ENCODE data around the gene ABHD8. TPM values are rescaled to one million over a fixed set of nuclear protein-coding genes. Genes with fewer than 3 reads are reported as not detected.
A peak's percentile ranks its signal among the peaks of the same experiment; 100 is the strongest.

The ABHD8 gene
- total RNA-seq, 1 donor = 4.9 TPM

GRCh38 chr19:17259118-17259780 is 44.0 kb downstream of the ABHD8 start:
- H3K27me3 ChIP-seq (ENCODE audit: insufficient read depth, low read length) = no peaks in the 10 kb centered on the region
- H3K4me3 ChIP-seq (ENCODE audit: low read length) = no peak overlapping the region

GRCh38 chr19:17256130-17256529 is 47.1 kb downstream of the ABHD8 start:
- Histone ChIP-seq H3K4me3 (ENCODE audit: low read length) (no peak overlapping the region), H3K27me3 (ENCODE audit: insufficient read depth, low read length) (no peaks in the 10 kb centered on the region), H3K9me3 (ENCODE audit: low read depth, low read length) (no peaks in the 10 kb centered on the region), H3K4me1 (ENCODE audit: insufficient read depth, low read length) (no peaks in the 10 kb centered on the region)

More at GRCh38 chr19:17259118-17259780, 44.0 kb downstream of the ABHD8 start:
- Histone ChIP-seq H3K4me1 (ENCODE audit: insufficient read depth, low read length) (no peaks in the 10 kb centered on the region), H3K9me3 (ENCODE audit: low read depth, low read length) (no peaks in the 10 kb centered on the region)

GRCh38 chr19:17255150-17255621 is 48.0 kb downstream of the ABHD8 start:
- Histone ChIP-seq H3K4me3 (ENCODE audit: low read length) (no peak overlapping the region), H3K27me3 (ENCODE audit: insufficient read depth, low read length) (no peaks in the 10 kb centered on the region), H3K9me3 (ENCODE audit: low read depth, low read length) (no peaks in the 10 kb centered on the region)

GRCh38 chr19:17254636-17255035 is 48.6 kb downstream of the ABHD8 start:
- Histone ChIP-seq H3K27me3 (ENCODE audit: insufficient read depth, low read length) (no peaks in the 10 kb centered on the region), H3K9me3 (ENCODE audit: low read depth, low read length) (no peaks in the 10 kb centered on the region), H3K4me3 (ENCODE audit: low read length) (no peak overlapping the region), H3K4me1 (ENCODE audit: insufficient read depth, low read length) (no peaks in the 10 kb centered on the region)

More at GRCh38 chr19:17255150-17255621, 48.0 kb downstream of the ABHD8 start:
- H3K4me1 ChIP-seq (ENCODE audit: insufficient read depth, low read length) = no peaks in the 10 kb centered on the region

GRCh38 chr19:17249887-17250548 is 53.2 kb downstream of the ABHD8 start:
- Histone ChIP-seq H3K4me3 (ENCODE audit: low read length) (no peak overlapping the region), H3K9me3 (ENCODE audit: low read depth, low read length) (no peaks in the 10 kb centered on the region), H3K27me3 (ENCODE audit: insufficient read depth, low read length) (no peaks in the 10 kb centered on the region), H3K4me1 (ENCODE audit: insufficient read depth, low read length) (peaks cover 13% of the 10 kb centered on the region)

- H3K27me3 ChIP-seq (ENCODE audit: insufficient read depth, low read length) = no peaks in the 10 kb centered on the region
- peaks cover 18% of the 10 kb centered on the region for H3K4me1 ChIP-seq (ENCODE audit: insufficient read depth, low read length)
- no peaks in the 10 kb centered on the region for H3K9me3 ChIP-seq (ENCODE audit: low read depth, low read length)
- no peak overlapping the region for H3K4me3 ChIP-seq (ENCODE audit: low read length)
Measured at GRCh38 chr19:17248011-17248776, 55.0 kb downstream of the ABHD8 start.

GRCh38 chr19:17246681-17247425 is 56.4 kb downstream of the ABHD8 start:
- Histone ChIP-seq H3K4me3 (ENCODE audit: low read length) (peak overlapping the region; percentile 36), H3K27me3 (ENCODE audit: insufficient read depth, low read length) (no peaks in the 10 kb centered on the region), H3K4me1 (ENCODE audit: insufficient read depth, low read length) (peaks cover 18% of the 10 kb centered on the region), H3K9me3 (ENCODE audit: low read depth, low read length) (no peaks in the 10 kb centered on the region)

- H3K27me3 ChIP-seq (ENCODE audit: insufficient read depth, low read length) = no peaks in the 10 kb centered on the region
- H3K4me3 ChIP-seq (ENCODE audit: low read length) = peak within 1 kb of the TSS; percentile 36
- no peaks in the 10 kb centered on the region for H3K9me3 ChIP-seq (ENCODE audit: low read depth, low read length)
- H3K4me1 ChIP-seq (ENCODE audit: insufficient read depth, low read length) = peaks cover 18% of the 10 kb centered on the region
Measured at GRCh38 chr19:17245535-17245984, 57.7 kb downstream of the ABHD8 start, which contains the start of gene NR2F6. Gene NR2F6 (minus strand): TSS chr19:17245919. CDS start chr19:17245220, 699 bp downstream.

- Histone ChIP-seq H3K27me3 (ENCODE audit: insufficient read depth, low read length) (no peaks in the 10 kb centered on the region), H3K4me1 (ENCODE audit: insufficient read depth, low read length) (peaks cover 18% of the 10 kb centered on the region), H3K9me3 (ENCODE audit: low read depth, low read length) (no peaks in the 10 kb centered on the region), H3K4me3 (ENCODE audit: low read length) (peak overlapping the region; percentile 23)
Measured at GRCh38 chr19:17244618-17245534, 58.3 kb downstream of the ABHD8 start.

- Histone ChIP-seq H3K27me3 (ENCODE audit: insufficient read depth, low read length) (no peaks in the 10 kb centered on the region), H3K9me3 (ENCODE audit: low read depth, low read length) (no peaks in the 10 kb centered on the region), H3K4me3 (ENCODE audit: low read length) (no peak overlapping the region), H3K4me1 (ENCODE audit: insufficient read depth, low read length) (peaks cover 18% of the 10 kb centered on the region)
Measured at GRCh38 chr19:17243830-17244617, 59.2 kb downstream of the ABHD8 start.

- H3K4me1 ChIP-seq (ENCODE audit: insufficient read depth, low read length) = peaks cover 18% of the 10 kb centered on the region
- H3K4me3 ChIP-seq (ENCODE audit: low read length) = no peak overlapping the region
- no peaks in the 10 kb centered on the region for H3K9me3 ChIP-seq (ENCODE audit: low read depth, low read length)
- no peaks in the 10 kb centered on the region for H3K27me3 ChIP-seq (ENCODE audit: insufficient read depth, low read length)
Measured at GRCh38 chr19:17243211-17243829, 59.9 kb downstream of the ABHD8 start.

- Histone ChIP-seq H3K4me1 (ENCODE audit: insufficient read depth, low read length) (peaks cover 18% of the 10 kb centered on the region), H3K4me3 (ENCODE audit: low read length) (no peak overlapping the region), H3K27me3 (ENCODE audit: insufficient read depth, low read length) (no peaks in the 10 kb centered on the region), H3K9me3 (ENCODE audit: low read depth, low read length) (no peaks in the 10 kb centered on the region)
Measured at GRCh38 chr19:17242431-17243208, 60.6 kb downstream of the ABHD8 start.
